MM.1S (cell line): ENCODE results near the gene TGFBI.

ENCODE experiments used
- CTCF ChIP-seq: fragments of 300-600 bp; sonication (generic); IDR thresholded peaks from 2 replicates; pipeline ENCODE4 v1.5.1; 2016; ENCODE audit warnings: antibody characterized with exemption, low read length, mixed read lengths
- EZH2phosphoT487 ChIP-seq: fragments of 300-600 bp; sonication (generic); IDR thresholded peaks from 2 replicates; pipeline ENCODE4 v1.6.1; 2018; ENCODE audit warnings: antibody characterized with exemption, low read length

- TF ChIP-seq CTCF = no peak
- TF ChIP-seq EZH2phosphoT487 = no peak
Measured at GRCh38 chr5:136004436-136004835, 24.4 kb upstream of the TGFBI start.
